Measurements from ENCODE around the gene EIF3K.

GRCh38 chr19:38682872-38683392, 63.9 kb downstream of the EIF3K start:
- TF ChIP-seq CTCF (IDR thresholded peaks at IDR 0.05): no peak
- TF ChIP-seq POLR2A (IDR thresholded peaks at IDR 0.05): no peak

Data from upper lobe of left lung (tissue), 4 donors.